Measurements from ENCODE around the gene SYN1.

Gene SYN1

GRCh38 chrX:47593522-47593921, 26.1 kb downstream of the SYN1 start:
- DNase-seq: peak; percentile 46

DNA sequence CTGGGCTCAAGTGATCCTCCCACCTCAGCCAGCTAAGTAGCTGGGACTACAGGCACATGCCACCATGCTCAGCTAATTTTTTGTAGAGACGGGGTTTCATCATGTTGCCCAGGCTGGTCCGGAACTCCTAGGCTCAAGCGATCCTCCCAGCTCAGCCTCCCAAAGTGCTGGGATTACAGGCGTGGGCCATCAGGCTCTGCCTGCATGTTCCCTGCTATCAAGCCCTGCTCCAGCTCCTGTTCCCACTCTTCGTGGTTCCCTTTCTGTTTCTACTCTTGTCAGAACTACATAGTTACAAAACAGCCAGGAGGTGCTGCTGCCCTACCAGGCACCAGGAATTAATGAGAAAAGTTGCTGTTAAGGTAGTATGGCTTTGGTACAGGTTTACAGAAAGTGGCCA, 28.7 kb downstream of the SYN1 start:
- DNase-seq: no peak

DNA sequence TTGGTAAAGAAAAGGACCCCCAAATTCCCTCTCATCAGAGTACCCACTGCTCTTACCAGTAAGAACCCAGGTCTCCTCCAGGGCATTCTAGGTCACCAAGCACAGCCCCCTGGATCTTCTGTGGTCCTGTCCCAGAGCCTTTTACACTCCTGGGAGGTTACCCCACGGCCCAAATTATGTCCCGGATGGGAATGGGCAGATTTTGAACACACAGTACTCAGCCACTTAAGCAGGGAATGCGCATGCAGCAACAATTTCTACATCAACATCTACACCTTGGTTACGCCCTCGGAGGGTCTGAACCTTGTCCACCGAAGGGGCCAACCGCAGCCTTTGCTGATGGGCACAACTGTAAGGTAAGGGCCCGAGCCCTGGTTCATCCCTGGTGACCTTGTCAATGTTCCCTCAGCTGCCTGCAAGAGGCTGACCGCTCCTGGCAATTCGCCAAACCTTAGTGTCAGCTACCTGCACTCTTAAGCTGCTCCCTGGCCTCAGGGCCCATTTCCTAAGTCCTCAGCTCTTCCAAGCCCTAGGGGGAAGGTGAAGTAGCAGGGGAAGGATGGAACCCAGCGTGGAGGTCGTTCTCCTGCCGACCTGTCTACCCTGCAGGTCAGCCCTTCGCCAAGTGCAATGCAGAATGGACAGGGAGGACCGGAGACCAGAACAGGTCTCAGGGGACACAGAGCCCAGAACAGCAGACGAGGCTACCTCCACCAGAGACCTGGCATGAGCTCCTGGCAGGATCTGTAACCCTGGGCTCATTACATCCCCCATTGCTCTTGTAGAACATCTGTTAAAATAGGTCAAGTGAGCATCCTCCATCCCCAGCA, 31.5 kb downstream of the SYN1 start:
- no peak for DNase-seq

DNA sequence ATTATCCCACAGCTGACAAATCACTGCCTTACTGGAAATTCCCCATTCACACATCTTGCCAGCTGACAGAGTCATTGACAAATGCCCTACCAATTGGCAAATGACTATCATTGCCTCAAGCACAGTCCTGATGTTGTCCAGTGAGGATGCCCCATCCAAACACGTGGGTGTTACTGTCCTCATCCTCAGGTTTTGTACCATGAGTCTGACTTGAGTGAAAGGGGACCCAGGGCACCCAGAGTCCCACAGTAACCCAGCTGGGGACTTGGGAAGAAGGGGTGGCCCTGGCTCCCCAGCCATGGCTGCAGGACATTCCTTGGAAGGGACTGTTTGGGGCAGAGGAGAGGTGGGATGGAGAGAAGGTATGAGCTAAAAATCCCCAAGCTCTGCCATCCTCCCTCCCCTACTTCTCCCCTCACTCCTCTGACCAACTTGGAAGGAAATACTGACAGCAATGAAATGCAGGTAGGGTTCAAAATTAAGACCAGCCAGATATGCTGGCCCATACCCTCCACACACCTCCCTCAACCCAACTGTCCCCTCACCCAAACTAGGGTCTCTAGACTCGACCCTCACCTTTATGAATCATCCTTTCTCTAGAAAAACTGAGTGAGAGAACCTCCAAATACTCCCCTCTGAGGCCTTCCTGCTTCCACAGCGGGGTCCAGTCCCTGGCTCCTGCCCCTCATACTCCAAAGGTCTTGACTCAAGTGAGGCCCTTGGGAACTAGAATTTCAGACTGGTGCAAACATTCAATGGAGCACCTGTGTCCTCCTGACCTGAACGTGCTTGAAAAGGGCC, 32.4 kb downstream of the SYN1 start:
- peak; percentile 67 for DNase-seq

- no peak for DNase-seq
These were observed 33.4 kb downstream of the SYN1 start for GRCh38 chrX:47586043-47586787.

DNA sequence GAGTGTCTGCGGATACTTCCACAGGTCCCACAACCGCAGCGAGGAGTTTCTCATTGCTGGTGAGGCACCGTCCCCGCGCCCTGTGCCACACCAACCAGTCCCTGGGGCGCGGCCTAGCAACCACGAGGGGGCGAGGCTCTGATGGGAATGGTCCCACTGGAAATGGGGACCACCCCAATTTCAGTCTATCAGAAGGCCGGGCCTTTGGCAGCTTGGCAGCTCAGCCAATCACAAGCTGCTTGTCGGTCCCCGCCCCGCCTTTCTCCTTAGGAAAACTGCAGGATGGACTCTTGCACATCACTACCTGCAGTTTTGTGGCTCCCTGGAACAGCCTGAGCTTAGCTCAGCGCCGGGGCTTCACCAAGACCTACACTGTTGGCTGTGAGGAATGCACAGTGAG, 34.4 kb downstream of the SYN1 start:
- DNase-seq: no peak

GRCh38 chrX:47584714-47585113, 34.9 kb downstream of the SYN1 start:
- no peak for DNase-seq

DNA sequence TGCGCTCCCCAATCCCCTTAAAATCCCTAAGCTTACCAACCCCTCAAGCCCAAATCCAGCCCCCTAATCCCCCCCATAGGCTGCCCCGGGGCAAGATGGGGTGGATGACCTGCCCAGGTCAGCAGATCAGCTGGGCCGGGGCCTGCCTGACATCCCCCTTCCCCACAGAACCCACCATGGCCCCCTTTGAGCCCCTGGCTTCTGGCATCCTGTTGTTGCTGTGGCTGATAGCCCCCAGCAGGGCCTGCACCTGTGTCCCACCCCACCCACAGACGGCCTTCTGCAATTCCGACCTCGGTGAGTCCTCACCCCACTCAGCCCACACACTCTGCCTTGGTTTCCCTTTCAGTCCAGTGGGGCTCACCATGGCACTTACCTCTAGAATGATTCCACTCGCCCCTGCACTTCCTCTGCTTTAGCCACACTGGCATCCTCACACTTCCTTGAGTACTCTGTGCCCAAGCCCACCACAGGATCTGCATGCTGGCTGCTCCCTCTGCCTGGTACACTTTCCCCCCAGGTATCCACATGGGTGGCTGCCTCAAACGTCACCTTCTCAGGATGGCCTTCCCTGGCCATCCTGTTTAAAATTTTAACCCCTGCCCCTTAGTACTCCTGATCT, 36.3 kb downstream of the SYN1 start:
- no peak for DNase-seq

GRCh38 chrX:47581731-47582647, 37.7 kb downstream of the SYN1 start, which contains the start of gene TIMP1:
TSS of gene TIMP1 (plus strand) at chrX:47582436. CDS start at chrX:47583416, 980 bp downstream.
- peak; percentile 90 for DNase-seq

- DNase-seq: peak; percentile 91
These were observed 40.1 kb downstream of the SYN1 start for GRCh38 chrX:47579537-47579936.

- DNase-seq: peak; percentile 51
These were observed 41.0 kb downstream of the SYN1 start for GRCh38 chrX:47578692-47579091.

GRCh38 chrX:47577901-47578300, 41.8 kb downstream of the SYN1 start:
- no peak for DNase-seq

DNA sequence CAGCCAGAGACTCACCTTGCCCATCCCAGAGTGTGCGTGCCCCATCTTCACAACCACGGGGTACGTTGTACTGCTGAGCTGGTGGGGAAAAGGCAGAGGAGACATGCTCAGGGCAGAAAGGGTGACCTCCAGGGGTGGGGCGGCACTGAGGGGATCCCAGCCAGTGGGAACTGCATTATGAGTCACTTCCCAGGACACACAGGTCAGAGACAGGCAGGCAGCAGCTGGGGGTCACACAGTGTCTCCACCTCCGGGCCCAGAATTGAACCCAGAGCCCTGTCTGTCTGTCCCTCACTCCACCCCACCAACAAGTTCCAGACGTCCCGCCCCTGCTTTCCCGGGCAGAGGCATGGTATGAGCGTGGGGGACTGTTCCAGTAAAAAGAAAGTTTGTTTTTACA, 42.2 kb downstream of the SYN1 start:
- DNase-seq: no peak

DNA sequence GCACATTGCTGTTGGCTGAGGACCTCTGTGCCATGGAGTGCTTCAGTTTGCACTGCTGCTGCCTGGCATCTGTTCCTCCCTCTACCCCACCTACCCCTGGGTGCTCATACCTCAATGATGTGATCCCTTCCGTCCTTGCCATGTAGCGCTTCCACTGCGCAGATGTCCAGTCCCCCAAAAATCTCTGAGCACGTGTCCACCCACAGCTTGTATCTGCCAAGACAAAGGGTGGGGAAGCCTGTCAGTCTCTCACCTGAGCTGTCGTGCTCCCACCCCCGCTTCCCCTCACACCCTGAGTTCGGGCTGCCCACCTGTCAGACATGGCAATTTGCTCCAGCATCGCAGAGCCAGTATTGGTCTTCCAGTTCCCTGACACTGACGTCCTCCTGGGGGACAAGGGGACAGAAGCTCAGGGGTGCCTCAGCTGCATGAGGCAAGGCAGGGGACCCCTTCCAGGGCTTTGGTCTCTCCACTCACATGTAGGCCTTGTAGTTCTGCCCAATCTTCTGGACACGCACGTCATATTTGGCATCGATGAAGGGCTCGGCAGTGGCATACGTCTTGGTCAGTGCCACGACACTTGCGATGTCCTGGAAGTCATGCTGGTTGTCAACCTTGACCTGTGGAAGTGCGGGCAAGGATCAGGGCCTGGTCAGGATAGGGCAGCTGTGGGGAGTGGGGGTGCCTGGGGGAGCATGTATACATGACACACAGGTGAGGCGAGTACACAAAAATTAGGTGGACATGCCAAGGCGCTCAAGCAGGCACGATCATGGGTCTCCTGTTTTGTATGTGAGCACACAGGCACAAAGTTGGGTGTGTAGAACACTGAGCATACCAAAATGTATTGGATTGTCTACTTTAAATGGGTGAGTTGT, 43.4 kb downstream of the SYN1 start:
- no peak for DNase-seq

DNA sequence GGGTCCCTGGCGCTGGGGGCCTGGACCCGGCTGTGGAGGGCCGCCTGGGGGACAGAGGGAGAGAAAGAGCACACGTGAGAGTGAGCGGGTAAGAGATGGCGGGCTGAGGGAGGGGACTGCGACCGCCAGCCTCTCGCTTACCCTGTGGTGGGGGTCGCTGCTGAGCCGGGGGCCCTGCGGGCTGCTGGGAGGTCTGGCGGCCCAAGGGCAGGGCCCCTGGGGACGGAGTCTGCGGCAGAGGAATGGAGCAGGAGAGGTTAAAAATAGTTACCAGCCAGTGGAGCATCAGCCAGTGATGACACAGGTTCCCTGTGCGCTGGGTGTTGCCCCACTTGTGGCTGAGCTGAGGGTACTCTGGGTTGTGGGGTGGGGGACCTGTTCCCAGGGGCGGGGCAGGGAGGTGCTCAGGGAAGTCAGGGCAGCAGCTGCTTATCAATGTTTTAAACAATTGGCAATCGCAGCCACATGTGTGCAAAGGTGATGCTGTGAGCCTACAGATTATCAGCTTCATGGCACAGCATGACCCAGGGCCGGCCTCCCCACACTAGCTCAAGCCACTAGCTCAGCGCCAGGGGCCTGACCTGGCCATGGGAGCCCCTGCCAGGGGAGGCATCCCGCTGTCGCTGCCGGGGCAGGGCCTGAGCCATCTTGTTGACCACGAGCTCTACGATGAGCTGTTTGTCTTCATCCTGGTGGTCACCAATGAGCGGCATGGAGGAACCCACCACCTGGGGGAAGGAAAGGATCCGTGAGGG, 44.9 kb downstream of the SYN1 start:
- no peak for DNase-seq

- no peak for DNase-seq
These were observed 45.5 kb downstream of the SYN1 start for GRCh38 chrX:47574076-47574546.

- DNase-seq: no peak
These were observed 46.1 kb downstream of the SYN1 start for GRCh38 chrX:47573341-47574075.

GRCh38 chrX:47572773-47573340, 46.8 kb downstream of the SYN1 start:
- no peak for DNase-seq

GRCh38 chrX:47571896-47572295, 47.8 kb downstream of the SYN1 start:
- DNase-seq: no peak
